ENCODE results near the gene DLG2.

Gene DLG2

DNA sequence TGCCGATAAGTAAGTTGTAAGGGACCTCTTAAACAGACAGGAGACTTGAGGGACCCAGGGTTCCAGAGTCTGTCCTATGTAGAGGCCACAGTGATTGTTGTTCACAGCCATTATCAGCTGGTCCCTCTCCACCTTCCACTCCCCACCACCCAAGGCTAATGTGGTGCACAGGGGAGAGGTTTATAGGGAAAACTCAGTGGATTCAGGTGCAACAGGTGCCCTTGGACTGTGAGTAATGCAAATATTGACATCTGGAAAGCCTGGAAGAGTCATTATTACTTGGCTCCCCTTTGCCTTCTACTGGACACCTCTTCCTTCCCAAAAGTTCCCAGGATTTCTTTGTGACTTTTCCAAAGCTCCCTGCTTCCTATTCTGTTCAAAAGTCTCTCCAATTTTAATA lies 1899.9 kb downstream of the DLG2 start:
- DNase-seq = no peak

DNA sequence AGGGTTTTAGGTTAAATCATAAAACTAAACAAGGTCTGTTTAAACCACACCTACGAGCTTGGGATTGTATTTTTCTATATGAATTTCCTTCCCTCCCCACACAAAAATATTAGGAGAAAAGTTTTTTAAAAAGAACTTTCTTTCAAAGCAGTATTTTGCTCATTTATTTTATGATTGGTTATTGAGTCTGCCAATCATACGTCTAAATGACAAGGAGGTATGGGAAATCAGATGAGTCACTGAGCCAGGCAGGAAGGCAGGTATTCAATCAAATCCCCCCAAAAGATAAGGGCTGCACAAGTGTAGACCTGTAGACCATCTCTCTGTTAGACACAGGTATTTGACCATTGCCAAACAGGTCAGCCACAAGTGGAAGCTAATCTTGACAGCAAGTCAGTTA lies 1900.8 kb downstream of the DLG2 start:
- DNase-seq = no peak

DNA sequence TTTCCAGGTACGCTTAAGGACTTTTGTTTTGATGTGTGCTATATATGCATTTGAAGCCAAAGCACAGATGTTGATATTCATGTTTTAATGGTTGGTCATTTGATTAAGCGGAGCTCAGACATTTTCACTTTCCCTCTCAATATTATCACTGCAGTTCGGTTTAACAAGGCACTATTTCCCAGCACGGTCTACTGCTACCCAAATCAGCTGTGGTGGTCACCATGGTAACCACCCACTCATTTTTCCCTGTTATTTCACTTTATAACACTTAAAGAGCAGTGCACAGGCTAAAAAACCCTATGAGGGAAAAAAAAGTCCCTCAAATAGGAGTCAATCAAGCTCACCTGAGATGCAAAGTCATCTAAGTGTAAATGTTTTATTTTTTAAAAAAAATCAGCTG lies 1901.4 kb downstream of the DLG2 start:
- DNase-seq = no peak

- no peak for DNase-seq
Measured at GRCh38 chr11:83725269-83725560, 1901.9 kb downstream of the DLG2 start.

- peak; percentile 46 to 55 for DNase-seq
Measured at GRCh38 chr11:83723999-83724398, 1903.1 kb downstream of the DLG2 start.

GRCh38 chr11:83722392-83723119 lies 1904.6 kb downstream of the DLG2 start:
- no peak for DNase-seq

DNA sequence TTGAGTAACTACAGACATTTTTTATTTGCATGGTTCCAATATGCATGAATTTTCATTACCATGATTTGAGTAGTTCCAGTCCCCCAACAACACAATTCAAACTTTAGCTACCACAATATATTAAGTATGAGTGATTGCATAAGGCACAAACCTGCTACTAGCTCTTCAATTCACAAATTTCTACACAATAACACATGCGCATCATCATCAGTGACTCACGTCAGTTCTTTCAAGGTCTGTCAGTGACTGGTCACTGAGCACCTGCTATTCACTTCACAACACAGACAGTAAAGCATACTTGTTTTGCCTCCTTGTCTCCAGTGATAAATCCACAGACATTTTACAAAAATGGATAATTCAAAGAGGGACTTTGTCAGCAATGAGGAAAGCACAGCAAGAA lies 1905.9 kb downstream of the DLG2 start:
- DNase-seq = no peak

GRCh38 chr11:83720675-83721074 lies 1906.5 kb downstream of the DLG2 start:
- no peak for DNase-seq

DNA sequence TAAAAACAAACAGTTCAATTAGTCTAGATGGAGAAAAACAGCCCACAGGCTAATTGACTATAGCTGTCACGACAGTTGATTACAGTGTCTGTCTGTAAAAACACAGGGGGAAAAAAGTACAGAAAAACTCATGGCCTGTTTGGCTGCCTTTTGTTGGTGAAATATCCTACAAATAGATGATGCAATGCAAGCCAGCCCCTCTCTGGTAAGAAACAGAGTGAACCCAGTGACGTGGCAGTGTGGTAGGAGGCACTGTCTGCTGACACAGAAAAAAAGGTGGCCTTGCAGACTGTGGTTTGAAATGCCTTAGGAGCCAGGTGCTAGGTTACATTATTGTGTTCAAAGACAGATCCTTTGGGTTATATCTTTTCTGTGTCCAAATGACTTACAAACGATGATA lies 1909.6 kb downstream of the DLG2 start:
- no peak for DNase-seq

DNA sequence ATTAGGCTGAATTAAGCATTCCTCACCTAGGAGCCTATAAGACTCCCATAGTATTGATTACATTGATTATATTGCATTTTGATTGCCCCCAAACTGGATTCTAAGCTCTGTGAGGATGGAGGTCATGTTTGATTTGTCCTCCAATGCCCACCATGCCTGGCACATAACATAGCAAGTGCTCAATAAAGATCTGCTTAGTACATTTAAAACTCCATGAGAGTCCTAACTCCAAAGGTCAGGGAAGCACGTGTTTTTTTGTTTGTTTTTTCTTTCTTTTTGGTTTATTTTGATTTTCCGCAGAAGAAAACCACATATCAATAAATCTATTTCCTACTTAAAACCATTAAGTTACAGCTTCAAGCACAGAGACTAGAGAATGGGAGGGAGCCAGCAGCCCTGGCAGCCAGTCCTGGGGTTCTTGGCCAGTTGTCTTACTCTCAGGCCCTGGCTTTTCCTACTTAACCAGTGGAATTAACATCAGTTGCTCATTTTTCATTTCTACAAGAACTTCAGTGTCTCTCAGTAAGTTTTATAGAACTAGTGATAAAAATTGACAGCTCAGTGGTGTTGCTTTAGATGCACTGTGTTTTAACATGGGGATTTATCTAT lies 1911.1 kb downstream of the DLG2 start:
- DNase-seq = no peak

GRCh38 chr11:83713708-83714107 lies 1913.4 kb downstream of the DLG2 start:
- DNase-seq = no peak

DNA sequence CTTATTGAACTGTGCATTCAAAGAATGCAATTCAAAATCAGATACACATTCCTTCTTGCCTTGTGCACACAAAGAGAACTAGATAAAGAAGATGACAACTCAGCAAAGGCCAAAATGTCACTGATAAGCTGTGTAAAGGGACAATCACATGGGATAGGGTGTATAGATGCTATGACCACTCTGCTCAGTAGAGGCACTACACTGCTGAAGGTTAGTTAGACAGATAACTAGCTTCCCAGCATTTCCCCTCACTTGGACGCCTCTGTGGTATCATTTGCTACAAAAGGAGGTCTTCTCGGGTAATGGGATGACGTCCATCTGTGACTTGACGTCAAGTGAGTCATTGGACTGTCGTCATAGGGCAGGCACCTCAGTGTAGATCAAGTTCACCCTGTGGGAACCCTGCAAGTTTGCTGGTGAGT lies 1916.0 kb downstream of the DLG2 start:
- no peak for DNase-seq

DNA sequence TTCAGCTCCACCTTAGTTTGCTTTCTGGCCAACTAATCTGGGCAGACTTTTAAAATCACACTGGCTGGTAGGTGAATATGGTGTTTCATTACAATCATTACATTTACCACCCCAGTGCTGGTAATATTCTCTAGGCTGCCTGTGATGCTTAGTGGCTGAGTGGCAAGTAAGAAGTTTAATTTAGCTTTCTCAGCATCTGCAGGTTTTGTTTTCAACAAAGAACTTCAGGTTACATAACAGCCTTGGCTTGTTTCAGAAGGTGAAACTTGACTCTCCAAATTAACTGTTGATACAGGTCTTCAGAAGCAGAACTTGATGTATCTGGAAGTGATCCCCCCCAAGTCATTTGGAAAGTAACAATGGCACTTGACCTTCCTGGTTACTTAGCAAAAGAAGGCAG lies 1917.7 kb downstream of the DLG2 start:
- DNase-seq = no peak

DNA sequence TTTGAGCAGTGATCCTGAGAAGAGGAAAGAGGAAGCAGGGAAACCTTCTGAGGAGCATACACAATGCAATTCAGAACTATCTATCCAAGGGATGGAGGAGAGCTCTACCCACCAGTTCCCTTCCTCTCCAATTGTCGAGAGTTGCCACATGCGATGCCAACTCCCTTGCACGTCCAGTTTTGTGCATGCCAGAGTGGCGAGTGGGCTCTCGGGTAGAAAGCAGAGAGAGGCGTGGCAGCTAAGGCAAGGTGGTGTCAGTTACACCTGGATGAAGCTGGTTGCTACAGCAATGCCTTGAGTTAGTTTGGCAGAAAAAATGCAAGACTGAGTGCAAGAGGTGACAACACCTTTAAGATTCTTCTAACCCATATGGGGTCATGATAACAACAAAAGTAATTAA lies 1920.6 kb downstream of the DLG2 start:
- DNase-seq = no peak

- no peak for DNase-seq
Measured at GRCh38 chr11:83702796-83703195, 1924.3 kb downstream of the DLG2 start.

DNA sequence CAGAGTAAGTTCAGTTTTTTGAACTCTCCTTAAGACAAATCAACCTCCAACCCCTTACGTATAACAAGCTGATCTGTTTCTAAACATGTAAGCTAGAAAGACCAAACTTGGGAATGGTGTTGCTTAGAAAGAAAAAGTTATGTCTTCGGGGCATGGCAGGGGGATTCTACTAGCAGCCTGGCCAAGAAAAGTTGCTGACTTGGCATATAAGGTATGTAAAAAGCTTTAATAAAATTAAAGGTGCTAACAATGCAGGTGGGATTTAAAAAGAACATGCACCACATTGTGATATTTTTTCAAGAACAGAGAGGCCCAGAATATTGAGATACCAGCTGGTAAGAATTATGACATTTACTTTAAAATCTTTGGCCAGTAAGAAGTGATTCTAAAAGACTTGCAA lies 1929.6 kb downstream of the DLG2 start:
- no peak for DNase-seq

- no peak for DNase-seq
Measured at GRCh38 chr11:83695046-83695445, 1932.1 kb downstream of the DLG2 start.

DNA sequence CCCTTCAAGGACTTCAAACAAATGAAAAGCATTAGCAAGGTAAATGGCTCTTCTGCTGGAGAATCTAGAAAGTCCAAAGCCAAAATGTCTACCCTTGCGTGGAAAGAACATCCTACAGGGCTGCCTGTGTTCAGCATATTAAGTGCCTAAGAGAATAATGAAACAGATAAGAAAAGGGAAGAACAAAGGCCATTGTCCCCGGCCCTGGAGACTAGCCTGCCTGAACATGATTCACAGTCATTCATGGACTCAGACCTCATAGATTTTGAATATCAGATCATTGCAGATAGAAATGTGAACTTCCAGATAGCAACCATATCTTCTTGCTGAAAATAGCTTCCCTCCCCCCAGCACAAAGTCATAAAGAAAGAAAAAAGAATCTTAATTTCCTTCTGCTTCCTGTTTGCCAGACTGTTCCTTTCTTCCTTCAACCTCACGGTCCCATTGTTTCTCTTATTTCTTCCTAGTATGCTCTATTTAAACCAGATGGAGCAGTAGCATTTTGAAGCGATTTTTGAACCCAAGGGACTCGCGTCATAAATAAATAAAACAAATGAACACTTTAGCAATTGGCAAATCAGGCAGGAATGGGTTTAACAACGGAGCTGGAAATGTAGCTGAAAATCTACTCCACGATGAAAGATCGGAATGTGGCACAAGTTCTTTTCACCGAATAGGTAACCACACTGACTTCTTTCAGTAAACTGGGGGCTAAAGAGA lies 1932.8 kb downstream of the DLG2 start:
- DNase-seq = no peak

GRCh38 chr11:83693306-83693992 lies 1933.7 kb downstream of the DLG2 start:
- no peak for DNase-seq

DNA sequence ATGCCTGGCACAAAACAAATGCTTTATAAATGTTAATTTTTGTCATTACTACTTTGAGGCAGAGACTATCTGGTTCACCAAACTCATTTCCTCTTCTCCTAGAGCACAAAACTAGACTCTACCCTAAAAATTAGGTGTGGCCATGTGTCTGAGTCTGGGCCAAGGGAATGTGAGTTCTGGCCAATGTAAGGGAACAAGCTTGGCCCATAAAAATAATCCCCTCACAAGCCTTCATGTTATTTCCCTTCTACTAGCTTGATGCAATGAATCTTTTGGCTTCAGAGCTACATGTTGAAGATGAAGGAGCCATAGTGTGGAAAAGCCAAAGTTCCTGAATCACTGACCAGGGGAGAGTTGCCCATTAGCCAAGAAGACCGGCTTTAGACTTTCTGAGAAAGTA lies 1934.5 kb downstream of the DLG2 start:
- no peak for DNase-seq

GRCh38 chr11:83691451-83691950 lies 1935.6 kb downstream of the DLG2 start:
- DNase-seq = no peak

- DNase-seq = no peak
Measured at GRCh38 chr11:83689144-83689780, 1937.9 kb downstream of the DLG2 start.

- no peak for DNase-seq
Measured at GRCh38 chr11:83687787-83688186, 1939.4 kb downstream of the DLG2 start.

All from NCI-H524 (cell line).